AG04449 (cell line): ENCODE results near the gene PARD3B.

Experiments used
- CTCF ChIA-PET: fragments of 350-600 bp; formaldehyde crosslinking; extraction: SDS; loops from one replicate; lab custom pipeline; 2021; ENCODE audit warnings: antibody characterized with exemption; lab: Yijun Ruan, JAX
- POLR2A ChIA-PET: fragments of 400-600, 350-600 bp; formaldehyde crosslinking; extraction: SDS; loops from one replicate; lab custom pipeline; 2020; ENCODE audit warnings: antibody characterized with exemption, inconsistent platforms; lab: Yijun Ruan, JAX
- DNase-seq: peaks from one replicate; pipeline ENCODE4 v3.0.0-alpha.2; 2010; ENCODE audit warnings: low read depth, low spot score
- H3K4me3 ChIP-seq: 2 replicates; pipeline ENCODE4 v1.5.1; 2011; ENCODE audit warnings: low read depth, mild to moderate bottlenecking, control low read depth, low read length
- CTCF ChIP-seq: IDR thresholded peaks from one replicate; pipeline ENCODE4 v1.5.1; 2011; ENCODE audit warnings: mild to moderate bottlenecking, moderate library complexity, low read length, control low read depth, inconsistent platforms; ENCODE audit not compliant: insufficient read depth; ENCODE audit errors: missing control alignments

Gene PARD3B

GRCh38 chr2:204900487-204900886 lies 355.2 kb downstream of the PARD3B start:
- no peak overlapping the region for H3K4me3 ChIP-seq
- CTCF ChIA-PET = interaction anchor here (1.1 kb wide), 1 partner anchor 37 kb away, joined by 3 read pairs; no protein-coding TSS in a partner anchor
- no peak for TF ChIP-seq CTCF
- DNase-seq = no peak
- POLR2A ChIA-PET = no interaction called here

- CTCF ChIA-PET = interaction anchor here (1.1 kb wide), 1 partner anchor 37 kb away, joined by 3 read pairs; no protein-coding TSS in a partner anchor
- POLR2A ChIA-PET = no interaction called here
- no peak for TF ChIP-seq CTCF
- DNase-seq = no peak
- no peak overlapping the region for H3K4me3 ChIP-seq
Observed at GRCh38 chr2:204900910-204901309, 355.6 kb downstream of the PARD3B start.

- no peak for TF ChIP-seq CTCF
- ChIA-PET CTCF (interaction anchor here (1.2 to 1.4 kb wide), 2 partner anchors 8 to 14 kb away, joined by 3 to 4 read pairs; no protein-coding TSS in a partner anchor), POLR2A (no interaction called here)
- no peak for DNase-seq
- no peak overlapping the region for H3K4me3 ChIP-seq
Observed at GRCh38 chr2:204901591-204901990, 356.3 kb downstream of the PARD3B start.

GRCh38 chr2:204909791-204910190 lies 364.5 kb downstream of the PARD3B start:
- no peak overlapping the region for H3K4me3 ChIP-seq
- ChIA-PET POLR2A (no interaction called here), CTCF (interaction anchor here (1.0 kb wide), 1 partner anchor 770 kb away, joined by 3 read pairs; no protein-coding TSS in a partner anchor)
- TF ChIP-seq CTCF = no peak
- DNase-seq = no peak

GRCh38 chr2:204913312-204913711 lies 368.0 kb downstream of the PARD3B start:
- POLR2A ChIA-PET = no interaction called here
- CTCF ChIA-PET = interaction anchor here (0.7 to 1.1 kb wide), 2 partner anchors 10 to 101 kb away, joined by 3 to 4 read pairs; no protein-coding TSS in a partner anchor
- TF ChIP-seq CTCF = no peak
- H3K4me3 ChIP-seq = no peak overlapping the region
- no peak for DNase-seq

- no peak for DNase-seq
- ChIA-PET POLR2A (no interaction called here), CTCF (interaction anchor here (0.6 to 0.7 kb wide), 2 partner anchors 8 to 10 kb away, joined by 3 to 4 read pairs; no protein-coding TSS in a partner anchor)
- no peak for TF ChIP-seq CTCF
- H3K4me3 ChIP-seq = no peak overlapping the region
Observed at GRCh38 chr2:204913854-204914464, 368.7 kb downstream of the PARD3B start.
